IPS-20b (cell line): Measurements from ENCODE around the gene PITPNM1.
"Not testable (repeated sequence)": the region's sequence is repeated elsewhere in the genome, so short reads cannot be mapped to it uniquely, and the experiment has no call there.

ENCODE experiments used
- H3K27ac ChIP-seq: one replicate; pipeline ENCODE4 v1.5.1; 2013; ENCODE audit warnings: low read length
- H3K27me3 ChIP-seq: 2 replicates; pipeline ENCODE4 v1.6.1; 2013; ENCODE audit warnings: mild to moderate bottlenecking, low read length, inconsistent platforms; ENCODE audit not compliant: insufficient read depth
- H3K36me3 ChIP-seq: 2 replicates; pipeline ENCODE4 v1.6.1; 2013; ENCODE audit warnings: low read depth, mild to moderate bottlenecking, inconsistent platforms, low read length, moderate library complexity; ENCODE audit not compliant: insufficient read depth
- H3K4me1 ChIP-seq: 2 replicates; pipeline ENCODE4 v1.6.1; 2013; ENCODE audit warnings: mild to moderate bottlenecking, control low read depth, inconsistent platforms, low read length, moderate library complexity; ENCODE audit not compliant: insufficient read depth
- H3K4me3 ChIP-seq: 2 replicates; pipeline ENCODE4 v1.5.1; 2013; ENCODE audit warnings: mild to moderate bottlenecking, low read length, inconsistent platforms
- H3K9ac ChIP-seq: 2 replicates; pipeline ENCODE4 v1.6.1; 2013; ENCODE audit warnings: low read depth, mild to moderate bottlenecking, inconsistent platforms, low read length, moderate library complexity
- H3K9me3 ChIP-seq: 2 replicates; pipeline ENCODE4 v1.6.1; 2013; ENCODE audit warnings: mild to moderate bottlenecking, low read depth, low read length, inconsistent platforms; ENCODE audit not compliant: insufficient read depth

PITPNM1 gene

GRCh38 chr11:67491276-67492068 lies 13.7 kb downstream of the PITPNM1 start:
- Histone ChIP-seq H3K27me3 (no peaks in the 10 kb centered on the region), H3K27ac (no peak overlapping the region), H3K4me1 (no peaks in the 10 kb centered on the region), H3K9me3 (no peaks in the 10 kb centered on the region), H3K36me3 (peaks cover 12% of the 10 kb centered on the region), H3K9ac (no peak overlapping the region), H3K4me3 (no peak overlapping the region)

GRCh38 chr11:67490727-67491065 lies 14.5 kb downstream of the PITPNM1 start:
- Histone ChIP-seq H3K9ac (no peak overlapping the region), H3K27ac (no peak overlapping the region), H3K36me3 (peaks cover 12% of the 10 kb centered on the region)

GRCh38 chr11:67489885-67490726 lies 15.1 kb downstream of the PITPNM1 start:
- H3K4me1 ChIP-seq: no peaks in the 10 kb centered on the region
- H3K9me3 ChIP-seq: no peaks in the 10 kb centered on the region
- H3K9ac ChIP-seq: no peak overlapping the region
- no peak overlapping the region for H3K4me3 ChIP-seq
- H3K36me3 ChIP-seq: peaks cover 12% of the 10 kb centered on the region
- H3K27ac ChIP-seq: no peak overlapping the region
- H3K27me3 ChIP-seq: no peaks in the 10 kb centered on the region

More at GRCh38 chr11:67490727-67491065, 14.5 kb downstream of the PITPNM1 start:
- no peak overlapping the region for H3K4me3 ChIP-seq
- H3K9me3 ChIP-seq: no peaks in the 10 kb centered on the region
- H3K4me1 ChIP-seq: no peaks in the 10 kb centered on the region
- H3K27me3 ChIP-seq: no peaks in the 10 kb centered on the region

- H3K4me1 ChIP-seq: no peaks in the 10 kb centered on the region
- H3K27me3 ChIP-seq: no peaks in the 10 kb centered on the region; the same call in 1 of the 2 replicates
- H3K27ac ChIP-seq: no peak overlapping the region
- H3K36me3 ChIP-seq: peaks cover 12% of the 10 kb centered on the region
- H3K9ac ChIP-seq: no peak overlapping the region
- no peaks in the 10 kb centered on the region for H3K9me3 ChIP-seq
- H3K4me3 ChIP-seq: no peak overlapping the region
Observed at GRCh38 chr11:67489203-67489884, 15.8 kb downstream of the PITPNM1 start.

DNA sequence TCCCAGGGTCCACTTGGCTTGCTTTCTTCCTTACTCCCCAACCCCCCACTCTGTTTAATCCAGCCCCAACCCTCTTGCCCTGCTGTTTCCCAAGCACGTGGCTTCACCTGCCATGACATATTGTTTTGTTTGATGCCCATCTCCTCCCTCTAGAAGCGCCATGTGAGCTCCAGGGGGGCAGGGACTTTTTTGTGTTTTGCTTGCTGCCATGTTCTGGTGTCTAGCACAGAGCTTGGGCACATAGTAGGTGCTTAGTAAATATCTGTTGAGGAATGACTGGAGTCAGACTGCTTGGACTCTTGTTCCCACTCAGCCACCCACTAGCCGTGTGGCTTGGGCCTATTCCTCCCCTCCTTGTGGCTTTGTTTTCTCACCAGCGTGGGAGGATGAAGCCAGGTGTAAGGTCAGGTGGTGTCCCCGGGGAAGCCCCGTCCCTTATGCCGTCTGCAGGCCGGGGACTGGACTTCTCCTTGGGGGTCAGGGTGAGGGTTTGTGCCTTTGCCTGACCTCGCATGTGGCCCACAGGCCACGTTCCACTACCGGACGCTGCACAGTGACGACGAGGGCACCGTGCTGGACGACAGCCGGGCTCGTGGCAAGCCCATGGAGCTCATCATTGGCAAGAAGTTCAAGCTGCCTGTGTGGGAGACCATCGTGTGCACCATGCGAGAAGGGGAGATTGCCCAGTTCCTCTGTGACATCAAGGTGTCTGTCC lies 18.5 kb downstream of the PITPNM1 start:
- peaks cover 10% of the 10 kb centered on the region for H3K27me3 ChIP-seq
- no peak overlapping the region for H3K4me3 ChIP-seq
- H3K4me1 ChIP-seq: no peaks in the 10 kb centered on the region
- no peak overlapping the region for H3K9ac ChIP-seq
- H3K9me3 ChIP-seq: no peaks in the 10 kb centered on the region
- H3K27ac ChIP-seq: no peak overlapping the region
- peaks cover 3% of the 10 kb centered on the region; the same call in 1 of the 2 replicates for H3K36me3 ChIP-seq

- not testable (repeated sequence) for H3K27ac ChIP-seq, H3K9me3 ChIP-seq, H3K9ac ChIP-seq, H3K4me1 ChIP-seq, H3K4me3 ChIP-seq, H3K36me3 ChIP-seq
- H3K27me3 ChIP-seq: peaks cover 10% of the 10 kb centered on the region
Observed at GRCh38 chr11:67485873-67486361, 19.2 kb downstream of the PITPNM1 start.

- no peaks in the 10 kb centered on the region for H3K9me3 ChIP-seq
- H3K27ac ChIP-seq: no peak overlapping the region
- H3K9ac ChIP-seq: no peak overlapping the region
- peaks cover 10% of the 10 kb centered on the region for H3K27me3 ChIP-seq
- H3K4me1 ChIP-seq: no peaks in the 10 kb centered on the region
- no peak overlapping the region for H3K4me3 ChIP-seq
- no peaks in the 10 kb centered on the region for H3K36me3 ChIP-seq
Observed at GRCh38 chr11:67484847-67485311, 20.3 kb downstream of the PITPNM1 start.

DNA sequence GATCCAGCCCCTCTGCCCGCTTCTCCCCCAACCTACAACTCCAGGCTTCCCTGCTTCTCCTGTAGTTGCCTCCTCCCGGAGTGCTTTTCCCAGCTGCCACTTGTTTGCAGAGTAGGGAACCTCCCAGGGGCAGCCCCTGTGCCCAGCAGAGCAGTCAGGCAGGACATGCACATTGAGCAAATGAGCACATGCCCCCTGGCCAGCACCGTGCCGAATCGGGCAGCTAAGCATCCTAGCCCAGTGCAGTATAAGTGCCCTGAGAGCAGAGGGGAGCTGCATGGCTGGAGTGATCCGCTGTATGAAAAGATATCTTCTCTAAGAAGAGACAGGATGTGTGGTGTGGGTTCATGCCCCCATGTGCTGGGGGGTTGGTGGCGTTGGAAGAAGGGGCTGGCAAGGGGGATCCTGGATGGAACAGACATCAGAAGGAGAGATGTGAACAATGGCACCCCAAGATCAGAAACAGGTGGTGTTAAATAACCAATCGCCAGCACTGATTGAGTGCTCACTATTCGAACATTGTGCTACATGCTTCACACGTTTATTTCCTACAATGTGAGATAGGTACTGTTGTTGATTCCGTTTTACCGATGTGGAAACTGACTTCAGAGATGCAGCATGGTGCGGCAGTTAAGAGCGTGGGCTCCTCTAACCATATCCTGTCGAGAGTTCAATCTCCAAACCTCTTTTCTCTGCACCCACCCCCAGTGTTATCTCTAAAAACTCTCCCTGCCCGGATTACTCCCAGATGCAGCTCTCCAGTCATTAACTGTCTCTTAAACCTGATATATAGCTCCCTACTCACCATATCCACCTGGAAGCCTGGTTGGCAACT lies 21.1 kb downstream of the PITPNM1 start:
- Histone ChIP-seq H3K9me3 (no peaks in the 10 kb centered on the region), H3K4me1 (no peaks in the 10 kb centered on the region), H3K27ac (no peak overlapping the region), H3K4me3 (peak overlapping the region; percentile 69; the same call in 1 of the 2 replicates), H3K27me3 (peaks cover 10% of the 10 kb centered on the region), H3K36me3 (no peaks in the 10 kb centered on the region), H3K9ac (no peak overlapping the region; the same call in 1 of the 2 replicates)

DNA sequence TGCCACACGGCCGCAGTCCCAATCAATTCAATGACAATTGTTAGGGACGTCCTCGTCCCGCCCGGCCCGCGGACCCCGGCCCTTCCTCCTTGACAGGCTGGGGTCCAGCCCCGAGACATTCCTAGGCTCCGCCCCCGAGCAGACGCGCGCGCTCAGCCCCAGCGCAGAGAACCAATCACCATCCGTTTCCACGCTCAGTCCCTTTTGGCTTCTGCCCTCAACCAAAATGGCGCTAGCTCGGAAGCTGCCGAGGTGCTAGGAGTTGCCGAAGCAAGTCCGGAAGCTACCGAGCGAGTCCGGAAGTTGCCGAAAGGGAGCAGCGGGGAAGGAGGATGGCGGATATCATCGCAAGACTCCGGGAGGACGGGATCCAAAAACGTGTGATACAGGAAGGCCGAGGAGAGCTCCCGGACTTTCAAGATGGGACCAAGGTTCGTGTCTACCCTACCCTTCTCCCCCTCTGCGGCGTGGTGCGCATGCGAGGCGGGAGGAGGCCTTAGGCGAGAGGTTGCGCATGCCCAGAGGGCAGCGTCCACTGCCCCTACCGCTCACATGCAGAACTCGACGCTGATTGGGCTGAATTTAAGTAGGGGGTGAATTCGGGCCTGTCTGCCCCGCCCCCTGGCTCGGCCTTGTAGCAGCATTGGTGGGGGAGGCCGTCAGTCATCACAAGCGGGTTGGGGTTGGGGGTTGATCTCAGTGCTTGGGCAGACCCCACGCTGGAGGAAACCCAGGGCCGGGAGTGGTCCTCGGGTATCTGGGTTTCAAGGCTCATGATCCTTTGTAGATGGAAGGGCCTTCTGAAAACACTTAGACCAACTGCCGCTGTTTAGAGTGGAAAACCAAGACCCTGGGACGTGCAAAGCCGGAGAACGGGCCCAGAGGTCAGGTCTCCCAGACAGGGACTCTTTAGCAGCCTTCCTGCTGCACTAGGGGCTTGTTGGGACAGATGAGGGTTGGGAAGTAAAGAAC lies 22.1 kb downstream of the PITPNM1 start, which contains the start of gene AIP:
Gene AIP (plus strand): TSS at position 200 of the 972 bp plus-strand sequence. CDS start 133 bp downstream, at position 333.
- Histone ChIP-seq H3K9me3 (no peaks in the 10 kb centered on the region), H3K27ac (no peak within 1 kb of the TSS), H3K27me3 (peaks cover 10% of the 10 kb centered on the region), H3K9ac (peak within 1 kb of the TSS; percentile 50; the same call in 1 of the 2 replicates), H3K4me3 (peak within 1 kb of the TSS; percentile 69), H3K4me1 (no peaks in the 10 kb centered on the region), H3K36me3 (no peaks in the 10 kb centered on the region)
